ENCODE data around the gene PTPRG.

Gene PTPRG

GRCh38 chr3:61601831-61602230, 40.5 kb downstream of the PTPRG start:
- Histone ChIP-seq H3K27ac (no peak overlapping the region), H3K27me3 (ENCODE audit: insufficient read depth, low read depth) (no peaks in the 10 kb centered on the region), H3K4me3 (IDR thresholded peaks at IDR 0.05; ENCODE audit: insufficient read depth, low read depth, low read length) (no peak overlapping the region), H3K9ac (no peak overlapping the region), H3K4me1 (ENCODE audit: low read depth, poor library complexity, severe bottlenecking) (no peaks in the 10 kb centered on the region), H4K20me1 (ENCODE audit: insufficient read depth) (no peaks in the 10 kb centered on the region), H3K4me2 (no peak overlapping the region), H3K36me3 (ENCODE audit: insufficient read depth) (no peaks in the 10 kb centered on the region), H3K79me2 (ENCODE audit: insufficient read depth, low read depth) (no peaks in the 10 kb centered on the region), H2AFZ (ENCODE audit: low read depth) (no peak overlapping the region)
- TF ChIP-seq CTCF (conservative IDR thresholded peaks at IDR 0.05; ENCODE audit: low read depth, low read length): no peak

- Histone ChIP-seq H3K27ac (no peak overlapping the region), H3K36me3 (ENCODE audit: insufficient read depth) (no peaks in the 10 kb centered on the region), H2AFZ (ENCODE audit: low read depth) (no peak overlapping the region), H3K4me1 (ENCODE audit: low read depth, poor library complexity, severe bottlenecking) (no peaks in the 10 kb centered on the region), H3K79me2 (ENCODE audit: insufficient read depth, low read depth) (no peaks in the 10 kb centered on the region), H3K4me3 (IDR thresholded peaks at IDR 0.05; ENCODE audit: insufficient read depth, low read depth, low read length) (no peak overlapping the region), H4K20me1 (ENCODE audit: insufficient read depth) (no peaks in the 10 kb centered on the region), H3K4me2 (no peak overlapping the region), H3K27me3 (ENCODE audit: insufficient read depth, low read depth) (no peaks in the 10 kb centered on the region), H3K9ac (no peak overlapping the region)
- TF ChIP-seq CTCF (conservative IDR thresholded peaks at IDR 0.05; ENCODE audit: low read depth, low read length): no peak
Measured at GRCh38 chr3:61602466-61602865, 41.1 kb downstream of the PTPRG start.

- Histone ChIP-seq H3K4me2 (no peak overlapping the region), H4K20me1 (ENCODE audit: insufficient read depth) (no peaks in the 10 kb centered on the region), H3K4me3 (IDR thresholded peaks at IDR 0.05; ENCODE audit: insufficient read depth, low read depth, low read length) (no peak overlapping the region), H3K27ac (no peak overlapping the region), H3K9ac (no peak overlapping the region), H3K27me3 (ENCODE audit: insufficient read depth, low read depth) (no peaks in the 10 kb centered on the region), H3K79me2 (ENCODE audit: insufficient read depth, low read depth) (no peaks in the 10 kb centered on the region), H3K36me3 (ENCODE audit: insufficient read depth) (no peaks in the 10 kb centered on the region), H2AFZ (ENCODE audit: low read depth) (no peak overlapping the region), H3K4me1 (ENCODE audit: low read depth, poor library complexity, severe bottlenecking) (no peaks in the 10 kb centered on the region)
- TF ChIP-seq CTCF (conservative IDR thresholded peaks at IDR 0.05; ENCODE audit: low read depth, low read length): no peak
Measured at GRCh38 chr3:61605589-61606175, 44.3 kb downstream of the PTPRG start.

GRCh38 chr3:61606196-61606595, 44.8 kb downstream of the PTPRG start:
- TF ChIP-seq CTCF (conservative IDR thresholded peaks at IDR 0.05; ENCODE audit: low read depth, low read length): no peak
- Histone ChIP-seq H3K4me2 (no peak overlapping the region), H3K79me2 (ENCODE audit: insufficient read depth, low read depth) (no peaks in the 10 kb centered on the region), H3K4me3 (IDR thresholded peaks at IDR 0.05; ENCODE audit: insufficient read depth, low read depth, low read length) (no peak overlapping the region), H3K4me1 (ENCODE audit: low read depth, poor library complexity, severe bottlenecking) (no peaks in the 10 kb centered on the region), H3K9ac (no peak overlapping the region), H3K27me3 (ENCODE audit: insufficient read depth, low read depth) (no peaks in the 10 kb centered on the region), H3K36me3 (ENCODE audit: insufficient read depth) (no peaks in the 10 kb centered on the region), H4K20me1 (ENCODE audit: insufficient read depth) (no peaks in the 10 kb centered on the region), H2AFZ (ENCODE audit: low read depth) (no peak overlapping the region), H3K27ac (no peak overlapping the region)
